Measurements from ENCODE around the gene DMBT1.

DNA sequence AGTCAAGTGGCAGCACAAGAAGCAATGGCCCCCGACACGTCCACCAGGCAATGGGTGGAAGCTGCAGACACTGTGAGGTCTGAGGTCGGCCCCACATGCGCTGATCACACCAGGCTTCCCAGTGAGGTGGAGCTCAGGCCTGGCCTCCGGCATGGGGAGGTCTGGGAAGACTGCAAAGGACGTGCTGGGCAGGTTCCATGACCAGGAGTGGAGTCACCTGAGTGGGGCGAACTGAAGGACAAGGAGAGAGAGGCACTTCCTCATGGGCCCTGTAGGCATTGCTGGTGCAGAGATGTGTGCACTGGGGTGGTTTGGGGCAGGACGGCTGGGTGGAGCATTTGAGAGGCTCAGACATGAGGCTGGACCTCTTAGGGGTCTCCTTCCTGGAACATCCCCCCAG, 103.9 kb downstream of the DMBT1 start:
- TF ChIP-seq, protein P1, sequence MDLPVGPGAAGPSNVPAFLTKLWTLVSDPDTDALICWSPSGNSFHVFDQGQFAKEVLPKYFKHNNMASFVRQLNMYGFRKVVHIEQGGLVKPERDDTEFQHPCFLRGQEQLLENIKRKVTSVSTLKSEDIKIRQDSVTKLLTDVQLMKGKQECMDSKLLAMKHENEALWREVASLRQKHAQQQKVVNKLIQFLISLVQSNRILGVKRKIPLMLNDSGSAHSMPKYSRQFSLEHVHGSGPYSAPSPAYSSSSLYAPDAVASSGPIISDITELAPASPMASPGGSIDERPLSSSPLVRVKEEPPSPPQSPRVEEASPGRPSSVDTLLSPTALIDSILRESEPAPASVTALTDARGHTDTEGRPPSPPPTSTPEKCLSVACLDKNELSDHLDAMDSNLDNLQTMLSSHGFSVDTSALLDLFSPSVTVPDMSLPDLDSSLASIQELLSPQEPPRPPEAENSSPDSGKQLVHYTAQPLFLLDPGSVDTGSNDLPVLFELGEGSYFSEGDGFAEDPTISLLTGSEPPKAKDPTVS (IDR thresholded peaks at IDR 0.05; ENCODE audit: low read depth, low read length), result no peak
- no peak for TF ChIP-seq ZBED1 (IDR thresholded peaks at IDR 0.05; ENCODE audit: borderline replicate concordance)
- no peak for TF ChIP-seq SUZ12 (IDR thresholded peaks at IDR 0.05; ENCODE audit: unreplicated experiment)
- no peak for TF ChIP-seq ZZZ3 (IDR thresholded peaks at IDR 0.05; ENCODE audit: control insufficient read depth, insufficient read length, low read depth)
- TF ChIP-seq, protein P2, sequence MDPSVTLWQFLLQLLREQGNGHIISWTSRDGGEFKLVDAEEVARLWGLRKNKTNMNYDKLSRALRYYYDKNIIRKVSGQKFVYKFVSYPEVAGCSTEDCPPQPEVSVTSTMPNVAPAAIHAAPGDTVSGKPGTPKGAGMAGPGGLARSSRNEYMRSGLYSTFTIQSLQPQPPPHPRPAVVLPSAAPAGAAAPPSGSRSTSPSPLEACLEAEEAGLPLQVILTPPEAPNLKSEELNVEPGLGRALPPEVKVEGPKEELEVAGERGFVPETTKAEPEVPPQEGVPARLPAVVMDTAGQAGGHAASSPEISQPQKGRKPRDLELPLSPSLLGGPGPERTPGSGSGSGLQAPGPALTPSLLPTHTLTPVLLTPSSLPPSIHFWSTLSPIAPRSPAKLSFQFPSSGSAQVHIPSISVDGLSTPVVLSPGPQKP (IDR thresholded peaks at IDR 0.05; ENCODE audit: low read depth, low read length), result no peak
- no peak for TF ChIP-seq POLR2A (IDR thresholded peaks at IDR 0.05; ENCODE audit: low read depth, low read length)
- no peak for TF ChIP-seq HCFC1 (IDR thresholded peaks at IDR 0.05; ENCODE audit: low read length)
- TF ChIP-seq SRF (IDR thresholded peaks at IDR 0.05; ENCODE audit: low read depth in 2 of 2, low read length in 2 of 2), result no peak
- TF ChIP-seq RAD21 (IDR thresholded peaks at IDR 0.05; ENCODE audit: insufficient read depth, low read depth, low read length), result no peak
- TF ChIP-seq, protein P3, sequence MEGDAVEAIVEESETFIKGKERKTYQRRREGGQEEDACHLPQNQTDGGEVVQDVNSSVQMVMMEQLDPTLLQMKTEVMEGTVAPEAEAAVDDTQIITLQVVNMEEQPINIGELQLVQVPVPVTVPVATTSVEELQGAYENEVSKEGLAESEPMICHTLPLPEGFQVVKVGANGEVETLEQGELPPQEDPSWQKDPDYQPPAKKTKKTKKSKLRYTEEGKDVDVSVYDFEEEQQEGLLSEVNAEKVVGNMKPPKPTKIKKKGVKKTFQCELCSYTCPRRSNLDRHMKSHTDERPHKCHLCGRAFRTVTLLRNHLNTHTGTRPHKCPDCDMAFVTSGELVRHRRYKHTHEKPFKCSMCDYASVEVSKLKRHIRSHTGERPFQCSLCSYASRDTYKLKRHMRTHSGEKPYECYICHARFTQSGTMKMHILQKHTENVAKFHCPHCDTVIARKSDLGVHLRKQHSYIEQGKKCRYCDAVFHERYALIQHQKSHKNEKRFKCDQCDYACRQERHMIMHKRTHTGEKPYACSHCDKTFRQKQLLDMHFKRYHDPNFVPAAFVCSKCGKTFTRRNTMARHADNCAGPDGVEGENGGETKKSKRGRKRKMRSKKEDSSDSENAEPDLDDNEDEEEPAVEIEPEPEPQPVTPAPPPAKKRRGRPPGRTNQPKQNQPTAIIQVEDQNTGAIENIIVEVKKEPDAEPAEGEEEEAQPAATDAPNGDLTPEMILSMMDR (IDR thresholded peaks at IDR 0.05 in 2 of 3, conservative IDR thresholded peaks at IDR 0.05 in 1 of 3; ENCODE audit: control insufficient read depth in 2 of 3, extremely low read depth in 1 of 3, insufficient read depth in 1 of 3, low read depth in 3 of 3, low read length in 3 of 3), result no peak
- no peak for TF ChIP-seq EZH2 (IDR thresholded peaks at IDR 0.05; ENCODE audit: borderline replicate concordance, control insufficient read depth, low read depth, low read length)
- no peak for TF ChIP-seq SREBF2 (IDR thresholded peaks at IDR 0.05; ENCODE audit: low read length)
- TF ChIP-seq RCOR1 (conservative IDR thresholded peaks at IDR 0.05; ENCODE audit: low read depth, low read length), result no peak

Measured in GM12878 (cell line).